Uterus (tissue), 2 donors: ENCODE measurements around the gene PSMB7.

Experiments
- CTCF ChIP-seq, 4 experiments: fragments of 200-600 bp in 2 of 4; fragments of 450-650 bp in 2 of 4; sonication (generic) in 2 of 4; IDR thresholded peaks; one replicate each; pipeline ENCODE4 v1.5.1; 2016 to 2019; ENCODE audit warnings: antibody characterized with exemption in 4 of 4, mild to moderate bottlenecking in 2 of 4, moderate library complexity in 1 of 4
- POLR2A ChIP-seq, 2 donors: fragments of 450-650 bp; IDR thresholded peaks; one replicate each; pipeline ENCODE4 v1.6.1; 2016; ENCODE audit warnings: antibody characterized with exemption in 2 of 2, mild to moderate bottlenecking in 1 of 2, moderate library complexity in 1 of 2

- TF ChIP-seq CTCF (IDR thresholded peaks at IDR 0.05) = no peak
- TF ChIP-seq POLR2A (IDR thresholded peaks at IDR 0.05) = no peak
These were observed 101.3 kb downstream of the PSMB7 start for GRCh38 chr9:124313940-124314339.
